Neural crest cell (in vitro differentiated cells): ENCODE data around the gene GALNT13. TPM values are rescaled to one million over a fixed set of nuclear protein-coding genes. Genes with fewer than 3 reads are reported as not detected.
A peak's percentile ranks its signal among the peaks of the same experiment; 100 is the strongest.

Source experiments
- DNase-seq: peaks from one replicate; pipeline ENCODE4 v3.0.0; 2021; ENCODE audit warnings: low read depth, mixed read lengths, low spot score
- H3K27ac Mint-ChIP-seq: one replicate; pipeline ENCODE4 v1.8.0; 2021; ENCODE audit warnings: mild to moderate bottlenecking, mixed read lengths; ENCODE audit not compliant: unreplicated experiment
- H3K27me3 Mint-ChIP-seq: 2 replicates; pipeline ENCODE4 v1.8.0; 2021; ENCODE audit warnings: low read depth, mild to moderate bottlenecking, mixed read lengths
- H3K36me3 Mint-ChIP-seq: 2 replicates; pipeline ENCODE4 v1.8.0; 2021; ENCODE audit warnings: low read depth, mild to moderate bottlenecking, mixed read lengths
- H3K4me1 Mint-ChIP-seq: 2 replicates; pipeline ENCODE4 v1.8.0; 2021; ENCODE audit warnings: mixed read lengths
- H3K4me3 Mint-ChIP-seq: one replicate; pipeline ENCODE4 v1.8.0; 2021; ENCODE audit warnings: mild to moderate bottlenecking, mixed read lengths
- H3K9me3 Mint-ChIP-seq: 2 replicates; pipeline ENCODE4 v1.8.0; 2021; ENCODE audit warnings: mixed read lengths
- CTCF ChIP-seq: fragments of 200-600 bp; sonication (generic); conservative IDR thresholded peaks from 2 replicates; pipeline ENCODE4 v1.5.0; 2021; ENCODE audit warnings: antibody characterized with exemption, mild to moderate bottlenecking
- total RNA-seq: library from RNA; stranded (reverse); gene quantifications from 2 replicates; pipeline ENCODE4 v1.2.1, GENCODE V29; 2021

GALNT13 gene
- total RNA-seq, 1 donor from 2014 or later: 7.4 TPM

- no peaks in the 10 kb centered on the region for H3K4me1 Mint-ChIP-seq
- no peak overlapping the region for H3K27ac Mint-ChIP-seq
- no peaks in the 10 kb centered on the region for H3K9me3 Mint-ChIP-seq
- H3K36me3 Mint-ChIP-seq: no peaks in the 10 kb centered on the region
- no peaks in the 10 kb centered on the region for H3K27me3 Mint-ChIP-seq
- TF ChIP-seq CTCF: no peak
- H3K4me3 Mint-ChIP-seq: no peak overlapping the region
- no peak for DNase-seq
These were observed 99.5 kb downstream of the GALNT13 start for GRCh38 chr2:153971250-153971649.

DNA sequence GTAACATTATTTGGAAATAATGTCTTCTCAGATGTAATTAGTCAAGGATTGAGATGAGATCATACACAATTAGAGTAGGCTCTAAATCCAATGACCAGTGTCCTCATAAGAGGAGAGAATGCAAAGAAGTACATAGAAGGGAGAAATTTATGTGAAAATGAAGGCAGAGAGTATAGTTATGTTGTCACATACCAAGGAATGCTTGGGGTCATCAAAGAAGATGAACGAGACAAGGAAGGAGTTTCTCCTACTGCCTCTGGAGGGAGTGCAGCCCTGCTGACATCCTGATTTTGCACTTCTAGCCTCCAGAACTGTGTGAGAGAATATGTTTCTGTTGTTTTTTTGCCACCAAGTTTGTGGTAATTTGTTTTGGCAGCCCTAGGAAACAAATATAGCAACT lies 100.1 kb downstream of the GALNT13 start:
- Mint-ChIP-seq H3K36me3 (no peaks in the 10 kb centered on the region), H3K27ac (no peak overlapping the region), H3K4me1 (no peaks in the 10 kb centered on the region), H3K9me3 (no peaks in the 10 kb centered on the region), H3K27me3 (no peaks in the 10 kb centered on the region), H3K4me3 (no peak overlapping the region)
- TF ChIP-seq CTCF: peak; percentile 31
- no peak for DNase-seq

DNA sequence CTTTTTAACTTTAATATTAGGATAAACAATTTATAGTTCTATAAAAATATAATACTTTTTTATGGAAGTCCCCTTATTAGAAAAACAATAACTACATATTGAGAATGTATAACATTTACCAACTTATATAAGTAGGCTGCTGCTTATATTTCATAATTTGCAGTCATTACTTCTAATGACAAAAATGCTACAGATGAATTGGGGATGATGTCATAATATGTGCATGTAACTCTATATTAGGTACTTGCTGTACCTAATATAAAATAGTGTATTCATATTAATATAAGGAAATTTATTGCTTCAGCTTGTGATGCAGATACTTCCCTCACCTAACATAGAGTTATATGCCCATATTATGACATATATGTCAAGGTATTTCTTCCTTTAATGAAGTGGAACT lies 100.7 kb downstream of the GALNT13 start:
- H3K4me3 Mint-ChIP-seq: no peak overlapping the region
- H3K4me1 Mint-ChIP-seq: no peaks in the 10 kb centered on the region
- TF ChIP-seq CTCF: no peak
- no peak overlapping the region for H3K27ac Mint-ChIP-seq
- H3K27me3 Mint-ChIP-seq: no peaks in the 10 kb centered on the region
- no peaks in the 10 kb centered on the region for H3K9me3 Mint-ChIP-seq
- no peak for DNase-seq
- peaks cover 3% of the 10 kb centered on the region for H3K36me3 Mint-ChIP-seq

DNA sequence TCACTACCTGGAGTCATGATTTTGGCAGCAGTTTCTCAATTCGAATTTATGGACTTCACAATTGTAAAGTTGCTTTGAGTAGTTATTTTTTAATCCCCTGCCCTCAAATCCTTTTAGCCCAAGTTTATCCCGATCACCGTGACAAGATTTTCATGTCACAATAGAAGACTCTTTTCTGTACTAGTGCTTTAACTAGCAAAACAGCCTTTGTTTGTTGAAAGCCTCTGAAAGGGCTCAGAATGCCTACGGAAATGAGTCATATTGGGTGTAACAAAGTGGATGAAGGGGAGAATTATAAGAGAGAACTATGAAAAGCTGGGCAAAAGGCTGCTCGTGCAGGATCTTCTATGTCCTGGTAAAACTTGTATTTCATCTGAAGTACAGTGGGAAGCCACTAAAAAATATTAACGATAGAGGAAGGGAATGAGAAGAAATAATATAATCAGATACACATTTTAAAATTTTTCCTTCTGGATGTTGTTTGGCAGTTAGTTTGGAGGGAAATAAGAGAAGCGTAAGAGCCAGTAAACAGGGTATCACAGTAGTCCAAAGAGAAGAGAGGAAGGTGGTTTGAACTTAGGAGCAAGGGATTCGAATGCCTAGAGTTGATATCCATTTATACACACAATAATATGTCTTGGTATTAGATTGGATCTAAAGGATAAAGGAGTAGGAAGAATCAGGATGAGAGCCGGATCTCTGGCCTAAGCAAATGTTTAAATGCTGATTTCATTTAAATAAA lies 114.9 kb downstream of the GALNT13 start:
- no peak overlapping the region for H3K4me3 Mint-ChIP-seq
- H3K27me3 Mint-ChIP-seq: no peaks in the 10 kb centered on the region
- DNase-seq: no peak
- peaks cover 5% of the 10 kb centered on the region for H3K9me3 Mint-ChIP-seq
- TF ChIP-seq CTCF: no peak
- H3K27ac Mint-ChIP-seq: peak overlapping the region; percentile 91
- H3K4me1 Mint-ChIP-seq: peaks cover 26% of the 10 kb centered on the region
- no peaks in the 10 kb centered on the region for H3K36me3 Mint-ChIP-seq

GRCh38 chr2:153990771-153991170 lies 119.0 kb downstream of the GALNT13 start:
- Mint-ChIP-seq H3K27ac (no peak overlapping the region), H3K4me3 (no peak overlapping the region), H3K4me1 (peaks cover 20% of the 10 kb centered on the region), H3K27me3 (no peaks in the 10 kb centered on the region), H3K9me3 (peaks cover 7% of the 10 kb centered on the region), H3K36me3 (peaks cover 3% of the 10 kb centered on the region)
- DNase-seq: no peak
- no peak for TF ChIP-seq CTCF
